Testis (tissue), 2 donors: ENCODE results near the gene CUX1.

Source experiments
- POLR2A ChIP-seq: fragments of 450-650 bp; IDR thresholded peaks from one replicate; pipeline ENCODE4 v1.6.1; 2017; ENCODE audit warnings: antibody characterized with exemption, mild to moderate bottlenecking, moderate library complexity
- TF ChIP-seq, protein P1 (sequence below), 3 experiments: fragments of 450-650 bp in 2 of 3; fragments of 200-600 bp in 1 of 3; sonication (generic) in 1 of 3; IDR thresholded peaks; one replicate each; pipeline ENCODE4 v1.5.1; 2016 to 2019; ENCODE audit warnings: antibody characterized with exemption in 3 of 3, mild to moderate bottlenecking in 2 of 3, moderate library complexity in 1 of 3

- TF ChIP-seq, protein P1, sequence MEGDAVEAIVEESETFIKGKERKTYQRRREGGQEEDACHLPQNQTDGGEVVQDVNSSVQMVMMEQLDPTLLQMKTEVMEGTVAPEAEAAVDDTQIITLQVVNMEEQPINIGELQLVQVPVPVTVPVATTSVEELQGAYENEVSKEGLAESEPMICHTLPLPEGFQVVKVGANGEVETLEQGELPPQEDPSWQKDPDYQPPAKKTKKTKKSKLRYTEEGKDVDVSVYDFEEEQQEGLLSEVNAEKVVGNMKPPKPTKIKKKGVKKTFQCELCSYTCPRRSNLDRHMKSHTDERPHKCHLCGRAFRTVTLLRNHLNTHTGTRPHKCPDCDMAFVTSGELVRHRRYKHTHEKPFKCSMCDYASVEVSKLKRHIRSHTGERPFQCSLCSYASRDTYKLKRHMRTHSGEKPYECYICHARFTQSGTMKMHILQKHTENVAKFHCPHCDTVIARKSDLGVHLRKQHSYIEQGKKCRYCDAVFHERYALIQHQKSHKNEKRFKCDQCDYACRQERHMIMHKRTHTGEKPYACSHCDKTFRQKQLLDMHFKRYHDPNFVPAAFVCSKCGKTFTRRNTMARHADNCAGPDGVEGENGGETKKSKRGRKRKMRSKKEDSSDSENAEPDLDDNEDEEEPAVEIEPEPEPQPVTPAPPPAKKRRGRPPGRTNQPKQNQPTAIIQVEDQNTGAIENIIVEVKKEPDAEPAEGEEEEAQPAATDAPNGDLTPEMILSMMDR (IDR thresholded peaks at IDR 0.05), result no peak
- no peak for TF ChIP-seq POLR2A
Measured at GRCh38 chr7:101936223-101936610, 118.8 kb downstream of the CUX1 start.
